HepG2 (cell line): ENCODE results near the gene TSC22D4. TPM values are rescaled to one million over a fixed set of nuclear protein-coding genes. Genes with fewer than 3 reads are reported as not detected.

ENCODE experiments used
- ARID5B ChIP-seq: IDR thresholded peaks from 2 replicates; pipeline ENCODE4 v1.4.0; 2020; ENCODE audit warnings: mild to moderate bottlenecking, missing genetic modification reagents
- ARNT2 ChIP-seq: sonication (generic); formaldehyde crosslinking; IDR thresholded peaks from 2 replicates; pipeline ENCODE4 v1.8.0; 2022; ENCODE audit warnings: mild to moderate bottlenecking, low read depth, missing genetic modification reagents, moderate library complexity
- FOSL1 ChIP-seq: sonication (generic); formaldehyde crosslinking; IDR thresholded peaks from 2 replicates; pipeline ENCODE4 v1.9.0; 2021; ENCODE audit warnings: missing genetic modification reagents, borderline replicate concordance
- GABPA ChIP-seq, 2 experiments: IDR thresholded peaks; 2 replicates each; pipeline ENCODE4 v1.6.1; 2011 to 2016; ENCODE audit warnings: low read depth in 2 of 2, low read length in 1 of 2, missing biosample characterization in 1 of 2, missing genetic modification characterization in 1 of 2
- GLI4 ChIP-seq: sonication (generic); formaldehyde crosslinking; IDR thresholded peaks from 2 replicates; pipeline ENCODE4 v1.5.1; 2020; ENCODE audit warnings: missing genetic modification reagents, mild to moderate bottlenecking, moderate library complexity, borderline replicate concordance
- KDM5B ChIP-seq: sonication (generic); formaldehyde crosslinking; IDR thresholded peaks from 2 replicates; pipeline ENCODE4 v1.4.0; 2020; ENCODE audit warnings: missing genetic modification reagents, mild to moderate bottlenecking, borderline replicate concordance
- MED13 ChIP-seq: sonication (generic); formaldehyde crosslinking; IDR thresholded peaks from 2 replicates; pipeline ENCODE4 v1.5.0; 2020; ENCODE audit warnings: missing genetic modification reagents
- NBN ChIP-seq: fragments of 450-650 bp; conservative IDR thresholded peaks from 2 replicates; pipeline ENCODE4 v1.6.1; 2017
- NFRKB ChIP-seq: fragments of 450-650 bp; IDR thresholded peaks from 2 replicates; pipeline ENCODE4 v1.6.1; 2017
- NFYC ChIP-seq: IDR thresholded peaks from 2 replicates; pipeline ENCODE4 v1.6.1; 2016; ENCODE audit warnings: missing genetic modification reagents, missing compliant biosample characterization
- PBX2 ChIP-seq: IDR thresholded peaks from 2 replicates; pipeline ENCODE4 v1.6.1; 2016; ENCODE audit warnings: control low read depth
- RXRA ChIP-seq: sonication (generic); formaldehyde crosslinking; IDR thresholded peaks from 2 replicates; pipeline ENCODE4 v1.5.1; 2020; ENCODE audit warnings: missing genetic modification reagents
- SKIL ChIP-seq: sonication (generic); formaldehyde crosslinking; IDR thresholded peaks from 2 replicates; pipeline ENCODE4 v1.8.0; 2022; ENCODE audit warnings: missing genetic modification reagents, mild to moderate bottlenecking, moderate library complexity, borderline replicate concordance
- ZFAT ChIP-seq: sonication (generic); formaldehyde crosslinking; conservative IDR thresholded peaks from 2 replicates; pipeline ENCODE4 v1.8.1; 2023; ENCODE audit warnings: missing genetic modification reagents, inconsistent platforms
- ZFX ChIP-seq: sonication (generic); formaldehyde crosslinking; IDR thresholded peaks from 2 replicates; pipeline ENCODE4 v1.4.0; 2020; ENCODE audit warnings: mild to moderate bottlenecking, low read depth, missing genetic modification reagents, moderate library complexity
- ZNF414 ChIP-seq: sonication (generic); formaldehyde crosslinking; IDR thresholded peaks from 2 replicates; pipeline ENCODE4 v1.5.0; 2020; ENCODE audit warnings: missing genetic modification reagents
- ZNF7 ChIP-seq: IDR thresholded peaks from 2 replicates; pipeline ENCODE4 v1.6.1; 2016; ENCODE audit warnings: missing biosample characterization, missing genetic modification reagents
- ZNF710 ChIP-seq: sonication (generic); formaldehyde crosslinking; IDR thresholded peaks from 2 replicates; pipeline ENCODE4 v1.5.0; 2020; ENCODE audit warnings: mild to moderate bottlenecking, missing genetic modification reagents, borderline replicate concordance
- ZSCAN30 ChIP-seq: sonication (generic); formaldehyde crosslinking; IDR thresholded peaks from 2 replicates; pipeline ENCODE4 v1.5.0; 2020; ENCODE audit warnings: mild to moderate bottlenecking, missing genetic modification reagents
- polyA plus RNA-seq, 8 experiments: library from polyadenylated mRNA; depleted of rRNA in 3 of 8; stranded (reverse) in 7 of 8; unstranded in 1 of 8; fragments of >200 nt; fragmentation: Illumina TruSeq in 4 of 8; extraction: Trizol in 4 of 8; gene quantifications; 2 replicates each; pipeline versions ENCODE4 v1.2.1 to v1.2.3, GENCODE V29; 2011 to 2016; ENCODE audit warnings: low read depth in 4 of 8, missing spikeins in 1 of 8, mixed read lengths in 1 of 8; ENCODE audit not compliant: insufficient read depth in 1 of 8
- total RNA-seq, 5 experiments: library from RNA; depleted of rRNA; stranded (reverse); fragments of >200 nt; fragmentation: Illumina TruSeq; extraction: Trizol; gene quantifications; 2 replicates each; pipeline ENCODE4 v1.2.3, GENCODE V29; 2016; ENCODE audit warnings: low read depth in 1 of 5

The TSC22D4 gene
- total and polyA plus RNA-seq, 2 of the 13 experiments (the other 11 are each of a cell fraction or from before 2014, with no cell fraction given) = 7.7 to 8.7 TPM

GRCh38 chr7:100444311-100445278 lies 34.4 kb downstream of the TSC22D4 start (continued):
- TF ChIP-seq ARID5B (CRISPR knock-in tag) (peak; percentile 91), ARNT2 (peak; percentile 7; the same call in 1 of the 2 replicates), ZFX (CRISPR knock-in tag) (peak; percentile 89), NFRKB (no peak), ZNF710 (CRISPR knock-in tag) (peak; percentile 99), SKIL (CRISPR knock-in tag) (peak; percentile 88), ZNF414 (CRISPR knock-in tag) (no peak; the same call in none of the 2 replicates), GLI4 (CRISPR knock-in tag) (no peak), PBX2 (CRISPR knock-in tag) (no peak), NBN (no peak), FOSL1 (CRISPR knock-in tag) (peak; percentile 13; the same call in 1 of the 2 replicates), ZFAT (CRISPR knock-in tag) (no peak), RXRA (CRISPR knock-in tag) (peak; percentile 98), MED13 (CRISPR knock-in tag) (no peak), ZNF7 (CRISPR knock-in tag) (no peak), ZSCAN30 (CRISPR knock-in tag) (no peak), KDM5B (CRISPR knock-in tag) (no peak; the same call in 1 of the 2 replicates), GABPA (IDR thresholded peaks at IDR 0.05; ENCODE audit: low read depth, low read length) (no peak), GABPA (CRISPR knock-in tag; IDR thresholded peaks at IDR 0.05; ENCODE audit: low read depth) (peak; percentile 59), NFYC (CRISPR knock-in tag) (no peak; the same call in 1 of the 2 replicates)
